Neural progenitor cell (in vitro differentiated cells): ENCODE results near the gene HS2ST1. TPM values are rescaled to one million over a fixed set of nuclear protein-coding genes. Genes with fewer than 3 reads are reported as not detected.

Experiments used
- DNase-seq: peaks from one replicate; pipeline ENCODE4 v3.0.0-alpha.2; 2016; ENCODE audit warnings: low spot score
- H2AFZ ChIP-seq: fragments of 200-600 bp; sonication (generic); replicated peaks from 2 replicates; pipeline ENCODE4 v1.6.1; 2016; ENCODE audit warnings: antibody characterized with exemption
- H3F3A ChIP-seq: fragments of 200-600 bp; sonication (generic); 2 replicates; pipeline ENCODE4 v1.6.1; 2016; ENCODE audit warnings: antibody characterized with exemption, low read depth
- H3K27ac ChIP-seq: fragments of 200-600 bp; sonication (generic); 2 replicates; pipeline ENCODE4 v1.5.1; 2016; ENCODE audit warnings: mild to moderate bottlenecking
- H3K27me3 ChIP-seq: fragments of 200-600 bp; sonication (generic); 2 replicates; pipeline ENCODE4 v1.6.1; 2016; ENCODE audit warnings: mild to moderate bottlenecking, moderate library complexity
- H3K36me3 ChIP-seq: fragments of 200-600 bp; sonication (generic); 2 replicates; pipeline ENCODE4 v1.5.1; 2016
- H3K4me1 ChIP-seq: fragments of 200-600 bp; sonication (generic); 2 replicates; pipeline ENCODE4 v1.6.1; 2016; ENCODE audit warnings: mixed run types
- H3K4me2 ChIP-seq: fragments of 200-600 bp; sonication (generic); 2 replicates; pipeline ENCODE4 v1.6.1; 2016
- H3K4me3 ChIP-seq: fragments of 200-600 bp; sonication (generic); 2 replicates; pipeline ENCODE4 v1.5.1; 2016
- H3K79me2 ChIP-seq: fragments of 200-600 bp; sonication (generic); 2 replicates; pipeline ENCODE4 v1.6.1; 2016; ENCODE audit warnings: low read depth
- H3K9ac ChIP-seq: fragments of 200-600 bp; sonication (generic); 2 replicates; pipeline ENCODE4 v1.6.1; 2016
- H3K9me3 ChIP-seq: fragments of 200-600 bp; sonication (generic); 2 replicates; pipeline ENCODE4 v1.5.1; 2016; ENCODE audit warnings: low read depth
- H4K20me1 ChIP-seq: fragments of 200-600 bp; sonication (generic); 2 replicates; pipeline ENCODE4 v1.6.1; 2016; ENCODE audit warnings: low read depth
- H3K27ac Mint-ChIP-seq: 3 replicates; pipeline ENCODE4 v1.8.0; 2021; ENCODE audit warnings: mixed read lengths
- H3K27me3 Mint-ChIP-seq: 2 replicates; pipeline ENCODE4 v1.8.0; 2022; ENCODE audit warnings: low read depth, mild to moderate bottlenecking, inconsistent platforms, moderate library complexity, mixed read lengths; ENCODE audit not compliant: insufficient read depth
- H3K36me3 Mint-ChIP-seq: 3 replicates; pipeline ENCODE4 v1.8.0; 2021; ENCODE audit warnings: mixed read lengths
- H3K4me1 Mint-ChIP-seq: 3 replicates; pipeline ENCODE4 v1.8.0; 2021; ENCODE audit warnings: mixed read lengths
- H3K4me3 Mint-ChIP-seq: 3 replicates; pipeline ENCODE4 v1.8.0; 2021; ENCODE audit warnings: mild to moderate bottlenecking, moderate library complexity, mixed read lengths
- H3K9me3 Mint-ChIP-seq: 3 replicates; pipeline ENCODE4 v1.8.0; 2020; ENCODE audit warnings: mixed read lengths
- CTCF ChIP-seq: fragments of 200-600 bp; sonication (generic); IDR thresholded peaks from 2 replicates; pipeline ENCODE4 v1.5.1; 2017; ENCODE audit warnings: antibody characterized with exemption, mild to moderate bottlenecking
- EZH2 ChIP-seq: fragments of 200-600 bp; sonication (generic); IDR thresholded peaks from 2 replicates; pipeline ENCODE4 v1.6.1; 2017; ENCODE audit warnings: antibody characterized with exemption, mild to moderate bottlenecking, moderate library complexity
- EZH2phosphoT487 ChIP-seq: fragments of 200-600 bp; sonication (generic); IDR thresholded peaks from 2 replicates; pipeline ENCODE4 v1.6.1; 2017; ENCODE audit warnings: antibody characterized with exemption
- total RNA-seq: library from RNA; depleted of rRNA; stranded (reverse); fragments of >200 nt; gene quantifications from 2 replicates; pipeline ENCODE4 v1.2.3, GENCODE V29; 2015; ENCODE audit warnings: low replicate concordance

Gene HS2ST1
- total RNA-seq, 1 donor from 2014 or later, result 33.2 TPM

GRCh38 chr1:86915737-86916235 is 1.4 kb downstream of the HS2ST1 start:
- Histone ChIP-seq H3K9ac (peak overlapping the region; percentile 87), H3K9me3 (no peaks in the 10 kb centered on the region), H4K20me1 (peaks cover 45% of the 10 kb centered on the region), H3K27me3 (no peaks in the 10 kb centered on the region), H3K4me2 (peak overlapping the region; percentile 95), H3K27ac (peak overlapping the region; percentile 96), H3K79me2 (peaks cover 92% of the 10 kb centered on the region), H2AFZ (peak overlapping the region; percentile 83), H3K4me1 (peaks cover 22% of the 10 kb centered on the region), H3K4me3 (peak overlapping the region; percentile 97), H3K36me3 (peaks cover 3% of the 10 kb centered on the region), H3F3A (peaks cover 18% of the 10 kb centered on the region)
- peaks cover 15% of the 10 kb centered on the region for H3K9me3 Mint-ChIP-seq
- H3K27me3 Mint-ChIP-seq, result no peaks in the 10 kb centered on the region
- peaks cover 24% of the 10 kb centered on the region for H3K36me3 Mint-ChIP-seq
- H3K4me3 Mint-ChIP-seq, result no peak overlapping the region
- no peak for DNase-seq
- H3K27ac Mint-ChIP-seq, result no peak overlapping the region
- peaks cover 22% of the 10 kb centered on the region for H3K4me1 Mint-ChIP-seq
- no peak for TF ChIP-seq EZH2phosphoT487
- no peak for TF ChIP-seq CTCF
- no peak for TF ChIP-seq EZH2

GRCh38 chr1:86916752-86917151 is 2.3 kb downstream of the HS2ST1 start:
- peaks cover 37% of the 10 kb centered on the region for H4K20me1 ChIP-seq
- Mint-ChIP-seq H3K4me1 (peaks cover 17% of the 10 kb centered on the region), H3K27me3 (no peaks in the 10 kb centered on the region), H3K36me3 (peaks cover 28% of the 10 kb centered on the region), H3K9me3 (peaks cover 25% of the 10 kb centered on the region), H3K27ac (no peak overlapping the region), H3K4me3 (no peak overlapping the region)
- TF ChIP-seq EZH2phosphoT487 (no peak), CTCF (no peak), EZH2 (no peak)
- peaks cover 22% of the 10 kb centered on the region for H3K4me1 ChIP-seq
- H3K9ac ChIP-seq, result no peak overlapping the region
- H3K27ac ChIP-seq, result no peak overlapping the region
- H3K36me3 ChIP-seq, result peaks cover 3% of the 10 kb centered on the region
- no peak overlapping the region for H2AFZ ChIP-seq
- peaks cover 18% of the 10 kb centered on the region for H3F3A ChIP-seq
- H3K9me3 ChIP-seq, result no peaks in the 10 kb centered on the region
- H3K27me3 ChIP-seq, result no peaks in the 10 kb centered on the region
- H3K4me3 ChIP-seq, result peak overlapping the region; percentile 97
- H3K79me2 ChIP-seq, result peaks cover 92% of the 10 kb centered on the region
- DNase-seq, result no peak
- peak overlapping the region; percentile 95 for H3K4me2 ChIP-seq

- Mint-ChIP-seq H3K27me3 (no peaks in the 10 kb centered on the region), H3K4me1 (peaks cover 4% of the 10 kb centered on the region), H3K4me3 (no peak overlapping the region), H3K9me3 (peaks cover 76% of the 10 kb centered on the region), H3K27ac (no peak overlapping the region), H3K36me3 (peaks cover 56% of the 10 kb centered on the region)
- Histone ChIP-seq H3K27me3 (no peaks in the 10 kb centered on the region), H3K9ac (no peak overlapping the region), H3K79me2 (peaks cover 100% of the 10 kb centered on the region), H3K9me3 (peaks cover 18% of the 10 kb centered on the region), H3K4me1 (no peaks in the 10 kb centered on the region), H3K27ac (no peak overlapping the region), H4K20me1 (peaks cover 8% of the 10 kb centered on the region), H3K36me3 (peaks cover 3% of the 10 kb centered on the region), H3F3A (no peaks in the 10 kb centered on the region), H3K4me3 (no peak overlapping the region), H3K4me2 (no peak overlapping the region), H2AFZ (no peak overlapping the region)
- TF ChIP-seq EZH2 (no peak), EZH2phosphoT487 (no peak), CTCF (no peak)
- no peak for DNase-seq
Observed at GRCh38 chr1:86922445-86922844, 8.0 kb downstream of the HS2ST1 start.
